ENCODE results near the gene TEDDM1.

Gene TEDDM1

DNA sequence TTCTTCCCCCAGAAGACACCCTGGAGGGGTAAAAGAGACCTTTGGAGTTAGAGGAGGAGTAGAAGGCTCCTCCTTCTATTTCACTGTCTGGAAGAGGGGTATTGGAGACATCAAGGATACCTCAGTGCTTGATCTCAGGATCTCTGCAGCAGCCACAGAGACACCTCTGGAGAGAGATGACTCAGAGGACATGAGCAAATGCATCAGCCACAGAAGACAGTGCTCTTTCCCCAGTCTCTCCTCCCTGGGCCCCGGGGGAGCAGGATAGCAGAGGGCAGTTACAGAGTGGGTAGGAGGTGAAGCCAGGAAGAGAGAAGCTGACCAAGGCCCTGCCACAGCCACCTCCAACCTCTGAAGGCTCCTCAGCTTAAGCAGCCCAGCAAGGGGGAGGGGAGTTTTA, 15.3 kb upstream of the TEDDM1 start:
- H3K4me1 Mint-ChIP-seq (ENCODE audit: low read depth): peaks cover 7% of the 10 kb centered on the region

DNA sequence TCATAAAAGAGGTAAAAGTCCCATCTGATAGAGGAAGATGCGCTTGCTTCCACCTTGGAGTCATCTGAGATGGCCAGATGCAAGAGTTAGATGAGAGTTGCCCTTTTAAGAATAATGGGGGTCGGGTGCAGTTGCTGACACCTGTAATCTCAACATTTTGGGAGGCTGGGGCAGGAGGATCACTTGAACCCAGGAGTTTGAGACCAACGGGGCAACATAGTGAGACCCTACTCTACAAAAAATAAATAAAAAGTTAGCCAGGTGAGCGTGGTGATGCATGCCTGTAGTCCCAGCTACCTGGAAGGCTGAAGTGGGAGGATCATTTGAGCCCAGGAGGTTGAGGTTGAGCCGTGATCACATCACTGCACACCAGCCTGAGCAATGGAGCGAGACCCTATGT, 13.5 kb upstream of the TEDDM1 start:
- no peaks in the 10 kb centered on the region for H3K36me3 Mint-ChIP-seq (ENCODE audit: low read depth)
- no peak overlapping the region for H3K27ac Mint-ChIP-seq
- no peak overlapping the region for H3K4me3 Mint-ChIP-seq
- peaks cover 7% of the 10 kb centered on the region for H3K4me1 Mint-ChIP-seq (ENCODE audit: low read depth)
- no peaks in the 10 kb centered on the region for H3K9me3 Mint-ChIP-seq
- H3K27me3 Mint-ChIP-seq (ENCODE audit: low read depth): peaks cover 30% of the 10 kb centered on the region

More for the DNA sequence above, 15.3 kb upstream of the TEDDM1 start:
- no peaks in the 10 kb centered on the region for H3K36me3 Mint-ChIP-seq (ENCODE audit: low read depth)
- no peak overlapping the region for H3K4me3 Mint-ChIP-seq
- peaks cover 26% of the 10 kb centered on the region for H3K27me3 Mint-ChIP-seq (ENCODE audit: low read depth)
- H3K27ac Mint-ChIP-seq: no peak overlapping the region
- H3K9me3 Mint-ChIP-seq: no peaks in the 10 kb centered on the region

DNA sequence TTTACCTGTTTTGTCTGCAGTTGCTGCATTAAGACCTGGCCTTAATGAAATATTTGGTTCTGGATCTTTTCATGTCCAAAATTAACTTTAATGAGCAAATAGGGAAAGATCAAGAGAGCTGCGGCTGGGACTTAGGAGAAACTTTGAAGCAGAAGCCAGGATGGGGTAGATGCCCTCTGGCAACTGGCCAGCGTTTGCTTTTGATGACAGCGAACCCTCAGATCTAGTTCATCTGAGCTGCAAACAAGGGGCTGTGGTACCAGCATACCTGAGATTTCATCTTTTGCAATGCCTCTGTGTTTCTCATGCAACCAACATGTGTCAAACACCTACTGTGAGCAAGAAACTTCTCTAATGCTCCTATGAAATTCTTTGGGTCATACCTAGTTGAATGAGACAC, 13.0 kb upstream of the TEDDM1 start:
- Mint-ChIP-seq H3K27ac (no peak overlapping the region), H3K9me3 (no peaks in the 10 kb centered on the region), H3K4me3 (no peak overlapping the region), H3K27me3 (ENCODE audit: low read depth) (peaks cover 31% of the 10 kb centered on the region), H3K36me3 (ENCODE audit: low read depth) (no peaks in the 10 kb centered on the region), H3K4me1 (ENCODE audit: low read depth) (peaks cover 7% of the 10 kb centered on the region)

DNA sequence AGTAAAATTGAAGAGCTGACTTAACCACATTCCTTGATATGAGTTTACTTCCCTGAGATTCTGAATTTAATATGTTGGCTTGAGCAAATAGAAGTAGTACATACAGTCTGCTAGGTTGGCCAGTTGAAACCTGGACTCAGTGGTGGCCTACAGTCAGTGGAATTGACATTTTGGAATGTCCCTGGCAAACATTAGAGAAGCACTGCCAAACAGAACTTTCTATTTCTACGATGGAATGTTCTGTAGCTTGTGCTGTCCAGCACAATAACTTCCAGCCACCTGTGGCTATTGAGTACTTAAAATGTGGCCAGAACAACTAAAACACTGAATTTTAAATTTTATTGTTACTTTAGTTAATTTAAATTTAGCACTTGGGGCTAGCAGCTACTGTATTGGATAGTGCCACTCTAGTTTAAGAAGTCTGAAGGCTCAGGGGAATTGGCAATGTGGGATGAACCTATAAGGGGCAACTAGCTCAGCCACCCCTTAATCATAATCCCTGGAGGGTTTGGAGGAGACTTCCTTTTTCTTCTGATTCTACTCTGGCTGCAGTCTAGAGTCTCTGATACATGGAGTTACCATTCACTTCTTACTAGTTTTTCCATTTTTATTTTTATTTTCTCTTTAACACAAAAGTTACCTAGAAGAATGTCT, 10.3 kb upstream of the TEDDM1 start:
- Mint-ChIP-seq H3K4me1 (ENCODE audit: low read depth) (no peaks in the 10 kb centered on the region), H3K27ac (no peak overlapping the region), H3K36me3 (ENCODE audit: low read depth) (no peaks in the 10 kb centered on the region), H3K9me3 (peaks cover under 1% of the 10 kb centered on the region), H3K4me3 (no peak overlapping the region), H3K27me3 (ENCODE audit: low read depth) (peaks cover 36% of the 10 kb centered on the region)

DNA sequence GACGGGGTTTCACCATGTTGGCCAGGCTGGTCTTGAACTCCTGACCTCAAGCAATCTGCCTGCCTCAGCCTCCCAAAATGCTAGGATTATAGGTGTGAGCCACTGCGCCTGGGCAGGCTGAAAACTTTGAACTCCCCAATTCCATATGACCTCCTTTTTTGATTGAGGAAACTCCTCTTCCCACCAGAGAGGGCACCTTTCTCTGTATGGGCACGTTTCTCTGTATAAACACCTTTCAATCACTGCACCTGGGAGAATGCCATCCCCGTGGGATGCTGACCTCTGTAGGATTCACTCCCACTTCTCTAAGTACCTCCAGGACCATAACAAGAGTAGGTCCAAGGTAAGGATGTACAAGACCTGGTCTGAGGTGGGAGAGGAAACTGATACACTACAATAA, 9.7 kb upstream of the TEDDM1 start:
- Mint-ChIP-seq H3K36me3 (ENCODE audit: low read depth) (no peaks in the 10 kb centered on the region), H3K4me3 (no peak overlapping the region), H3K4me1 (ENCODE audit: low read depth) (no peaks in the 10 kb centered on the region), H3K27me3 (ENCODE audit: low read depth) (peaks cover 38% of the 10 kb centered on the region), H3K9me3 (peaks cover 6% of the 10 kb centered on the region), H3K27ac (no peak overlapping the region)

DNA sequence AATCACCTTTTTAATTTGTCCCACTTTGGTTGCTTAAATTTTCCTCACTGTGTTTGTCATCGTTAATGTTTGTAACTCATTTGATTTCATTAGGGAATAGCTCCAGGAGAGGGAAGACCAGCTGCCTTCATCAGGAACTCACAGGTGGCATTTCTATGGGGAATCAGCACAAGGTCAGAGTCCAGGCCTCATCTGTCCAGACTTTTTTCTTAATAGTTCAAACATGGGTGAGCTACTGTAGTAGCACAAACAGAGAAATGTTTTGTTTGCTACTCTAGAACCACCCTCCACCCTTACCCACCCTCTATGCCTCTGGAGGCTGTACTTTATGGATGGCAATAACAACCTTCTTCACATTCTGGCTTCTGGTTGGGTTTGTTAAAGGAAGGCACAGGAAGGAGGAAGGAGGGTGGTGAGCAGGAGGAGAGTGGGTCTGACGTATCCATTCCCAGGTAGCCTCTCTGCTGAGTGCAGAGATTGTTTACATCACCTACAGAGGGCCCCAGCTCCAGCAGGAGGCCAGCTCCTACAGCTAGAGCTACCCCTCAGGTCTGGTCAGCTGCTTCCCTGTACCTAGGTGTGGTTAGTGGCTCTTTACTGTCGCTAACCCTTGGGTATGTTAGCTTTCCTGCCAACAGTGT, 8.1 kb upstream of the TEDDM1 start:
- Mint-ChIP-seq H3K9me3 (peaks cover 6% of the 10 kb centered on the region), H3K27me3 (ENCODE audit: low read depth) (peaks cover 35% of the 10 kb centered on the region), H3K36me3 (ENCODE audit: low read depth) (no peaks in the 10 kb centered on the region), H3K4me3 (no peak overlapping the region), H3K4me1 (ENCODE audit: low read depth) (no peaks in the 10 kb centered on the region), H3K27ac (no peak overlapping the region)

DNA sequence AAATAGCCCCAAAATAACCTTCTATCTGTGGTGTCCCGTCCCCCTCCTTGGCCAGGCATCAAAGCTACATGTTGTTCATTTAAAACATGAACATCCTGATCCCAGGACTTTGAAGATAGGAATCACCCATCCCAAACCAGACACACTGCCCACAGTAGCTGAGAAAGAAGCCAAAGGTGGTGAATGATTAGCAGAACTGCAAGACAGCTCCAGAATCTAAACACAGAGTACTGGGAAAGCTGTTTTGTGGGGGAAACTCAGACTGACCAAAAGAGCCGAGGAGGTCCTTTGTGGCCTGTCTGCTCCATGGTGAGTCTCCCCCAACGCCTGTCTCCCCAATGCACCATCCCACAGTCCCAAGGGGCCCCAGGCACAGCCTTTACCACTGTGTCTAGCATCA, 7.3 kb upstream of the TEDDM1 start:
- H3K36me3 Mint-ChIP-seq (ENCODE audit: low read depth): no peaks in the 10 kb centered on the region
- H3K4me3 Mint-ChIP-seq: no peak overlapping the region
- peaks cover 6% of the 10 kb centered on the region for H3K9me3 Mint-ChIP-seq
- H3K27me3 Mint-ChIP-seq (ENCODE audit: low read depth): peaks cover 39% of the 10 kb centered on the region
- H3K27ac Mint-ChIP-seq: no peak overlapping the region
- no peaks in the 10 kb centered on the region for H3K4me1 Mint-ChIP-seq (ENCODE audit: low read depth)

DNA sequence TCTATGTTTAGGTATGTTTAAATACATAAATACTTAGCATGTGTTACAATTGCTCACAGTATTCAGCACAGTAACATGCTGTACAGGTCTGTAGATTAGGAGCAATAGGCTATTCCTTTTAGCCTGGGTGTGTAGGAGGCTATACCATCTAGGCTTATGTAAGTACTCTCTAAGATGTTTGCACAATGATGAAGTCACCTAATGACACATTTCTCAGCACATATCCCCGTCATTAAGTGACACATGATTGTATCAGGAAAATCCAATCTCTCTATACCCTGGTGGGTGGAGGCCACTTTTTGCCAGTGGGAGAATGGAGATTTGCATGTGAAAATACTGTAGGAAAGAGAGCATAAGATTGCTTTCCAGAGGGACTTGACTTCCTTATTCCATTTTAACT, 5.5 kb upstream of the TEDDM1 start:
- no peak overlapping the region for H3K27ac Mint-ChIP-seq
- no peak overlapping the region for H3K4me3 Mint-ChIP-seq
- H3K27me3 Mint-ChIP-seq (ENCODE audit: low read depth): peaks cover 39% of the 10 kb centered on the region

DNA sequence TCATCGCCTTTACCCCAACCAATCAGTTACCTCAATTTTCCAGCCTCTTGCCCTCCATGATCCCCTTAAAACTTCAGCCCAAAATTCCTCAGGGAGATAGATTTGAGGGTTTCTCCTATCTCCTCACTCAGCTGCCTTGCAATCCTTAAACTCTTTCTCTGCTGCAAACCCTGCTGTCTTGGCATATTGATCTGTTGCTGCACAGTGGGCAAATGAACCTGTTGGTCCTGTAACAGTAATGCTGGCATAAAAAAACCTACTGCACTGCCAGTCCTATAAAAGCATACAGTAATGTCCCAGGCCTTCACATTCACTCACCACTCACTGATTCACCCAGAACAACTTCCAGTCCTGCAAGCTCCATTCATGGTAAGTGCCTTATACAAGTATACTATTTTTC, 5.1 kb upstream of the TEDDM1 start:
- peaks cover 6% of the 10 kb centered on the region for H3K9me3 Mint-ChIP-seq
- H3K27me3 Mint-ChIP-seq (ENCODE audit: low read depth): peaks cover 39% of the 10 kb centered on the region
- H3K4me1 Mint-ChIP-seq (ENCODE audit: low read depth): no peaks in the 10 kb centered on the region

More for the DNA sequence above, 5.5 kb upstream of the TEDDM1 start:
- H3K9me3 Mint-ChIP-seq: peaks cover 6% of the 10 kb centered on the region
- H3K36me3 Mint-ChIP-seq (ENCODE audit: low read depth): no peaks in the 10 kb centered on the region
- H3K4me1 Mint-ChIP-seq (ENCODE audit: low read depth): no peaks in the 10 kb centered on the region

DNA sequence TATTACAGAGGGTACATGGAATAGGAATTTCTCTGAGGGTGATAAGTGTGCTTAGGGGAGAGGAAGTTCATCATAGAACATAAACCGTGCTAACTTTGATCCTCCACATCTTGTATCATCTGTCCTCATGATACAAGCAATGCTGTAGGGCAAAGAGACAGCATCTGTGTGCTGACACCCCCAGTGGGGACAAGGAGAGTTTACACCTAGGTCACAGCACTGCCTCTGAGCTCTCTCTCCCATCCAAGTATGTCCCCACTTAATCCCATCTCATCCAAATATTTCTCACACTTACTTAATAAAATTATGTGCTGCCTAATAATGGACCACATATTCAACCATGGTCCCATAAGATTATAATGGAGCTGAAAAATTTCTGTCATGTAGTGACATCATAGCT, 4.3 kb upstream of the TEDDM1 start:
- Mint-ChIP-seq H3K4me1 (ENCODE audit: low read depth) (no peaks in the 10 kb centered on the region), H3K4me3 (no peak overlapping the region), H3K36me3 (ENCODE audit: low read depth) (no peaks in the 10 kb centered on the region), H3K9me3 (peaks cover 6% of the 10 kb centered on the region), H3K27me3 (ENCODE audit: low read depth) (peaks cover 39% of the 10 kb centered on the region), H3K27ac (no peak overlapping the region)

More for the DNA sequence above, 5.1 kb upstream of the TEDDM1 start:
- Mint-ChIP-seq H3K36me3 (ENCODE audit: low read depth) (no peaks in the 10 kb centered on the region), H3K4me3 (no peak overlapping the region), H3K27ac (no peak overlapping the region)

DNA sequence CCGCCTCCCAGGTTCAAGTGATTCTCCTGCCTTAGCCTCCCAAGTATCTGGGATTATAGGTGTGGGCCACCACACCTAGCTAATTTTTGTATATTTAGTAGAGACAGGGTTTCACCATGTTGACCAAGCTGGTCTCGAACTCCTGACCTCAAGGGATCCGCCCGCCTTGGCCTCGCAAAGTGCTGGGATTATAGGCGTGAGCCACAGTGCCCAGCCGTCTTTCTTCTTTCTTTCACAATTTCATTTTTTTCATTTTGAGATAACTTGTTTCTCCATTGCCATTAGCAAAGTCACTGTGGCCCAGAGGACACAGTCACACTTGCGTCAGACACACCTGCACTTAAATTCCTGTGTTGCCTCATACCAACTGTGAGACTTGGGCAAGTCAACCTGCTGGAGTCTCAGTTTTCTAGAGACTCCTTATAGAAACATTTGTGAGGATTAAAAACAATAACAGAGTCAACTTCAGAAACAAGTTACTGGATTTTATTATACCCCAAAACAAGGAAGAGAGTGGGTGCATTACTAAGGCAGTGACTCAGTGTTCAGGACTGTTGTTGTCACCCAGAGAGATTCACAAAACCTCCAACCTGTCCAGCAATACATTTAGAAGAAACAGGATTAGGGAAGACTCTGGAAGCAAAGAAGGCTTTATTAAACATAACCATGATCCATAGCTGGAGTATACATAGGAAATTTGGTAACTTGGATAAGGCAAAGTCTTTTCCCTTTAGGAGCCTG, 2.6 kb downstream of the TEDDM1 start:
- Mint-ChIP-seq H3K4me1 (ENCODE audit: low read depth) (peaks cover 15% of the 10 kb centered on the region), H3K27me3 (ENCODE audit: low read depth) (peaks cover 19% of the 10 kb centered on the region), H3K4me3 (no peak overlapping the region), H3K36me3 (ENCODE audit: low read depth) (peaks cover 5% of the 10 kb centered on the region), H3K9me3 (no peaks in the 10 kb centered on the region), H3K27ac (no peak overlapping the region)

DNA sequence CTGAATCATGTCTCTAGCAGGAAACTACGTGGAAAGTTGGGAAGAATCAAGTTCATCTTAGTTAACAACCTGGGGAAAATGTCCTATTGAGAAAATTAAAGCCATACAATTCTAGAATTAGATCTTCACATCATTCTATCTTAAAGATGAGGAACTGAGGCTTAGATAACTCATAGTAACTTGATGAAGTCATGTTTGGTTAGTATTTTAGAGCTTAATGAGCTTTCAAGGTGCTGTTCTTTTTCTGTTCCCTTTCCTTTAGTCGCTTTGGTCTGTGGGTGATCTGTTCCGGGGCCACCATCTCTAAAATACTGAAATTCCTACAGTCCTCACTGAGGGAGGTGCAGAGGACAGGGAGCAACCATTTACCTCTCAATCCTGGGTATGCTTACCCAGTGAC, 4.6 kb downstream of the TEDDM1 start:
- peaks cover 6% of the 10 kb centered on the region for H3K36me3 Mint-ChIP-seq (ENCODE audit: low read depth)
- peaks cover 19% of the 10 kb centered on the region for H3K27me3 Mint-ChIP-seq (ENCODE audit: low read depth)
- H3K4me1 Mint-ChIP-seq (ENCODE audit: low read depth): peaks cover 20% of the 10 kb centered on the region

DNA sequence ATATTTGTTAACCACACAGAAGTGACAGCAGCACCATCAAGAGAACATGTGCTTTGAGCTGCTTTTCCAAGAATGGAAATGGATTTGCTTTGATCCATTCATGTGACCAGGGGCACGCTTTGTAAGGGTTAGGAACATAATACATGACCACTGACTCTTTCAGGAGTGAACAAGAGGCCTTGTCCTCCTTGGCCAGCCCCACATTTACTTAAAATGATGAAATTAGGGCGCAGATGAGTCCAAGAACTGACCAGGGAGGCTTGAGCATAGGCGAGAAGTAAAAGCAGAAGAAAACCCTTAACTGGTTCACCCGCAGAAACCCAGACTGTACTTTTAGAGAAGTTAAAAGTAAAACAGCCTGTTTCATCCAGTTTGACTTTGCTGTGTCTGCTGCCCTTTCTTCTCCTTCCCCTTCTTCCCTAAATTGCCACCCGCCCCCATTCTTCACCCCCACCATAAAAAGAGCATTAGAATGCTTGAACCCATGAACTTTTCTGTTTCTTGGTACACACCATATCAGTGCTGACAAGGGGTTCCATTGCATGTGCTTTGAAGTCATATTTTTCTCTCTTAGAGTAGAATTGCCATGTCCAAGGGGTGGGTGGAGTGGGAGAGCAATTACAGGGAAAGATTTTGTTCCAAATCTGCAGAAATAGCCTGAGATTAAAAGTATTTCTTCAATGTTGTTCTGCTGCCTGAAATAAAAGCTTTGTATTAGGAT, 6.3 kb downstream of the TEDDM1 start:
- Mint-ChIP-seq H3K4me1 (ENCODE audit: low read depth) (peaks cover 32% of the 10 kb centered on the region), H3K36me3 (ENCODE audit: low read depth) (peaks cover 17% of the 10 kb centered on the region), H3K4me3 (no peak overlapping the region), H3K27ac (no peak overlapping the region), H3K9me3 (no peaks in the 10 kb centered on the region), H3K27me3 (ENCODE audit: low read depth) (peaks cover 19% of the 10 kb centered on the region)

More for the DNA sequence above, 4.6 kb downstream of the TEDDM1 start:
- Mint-ChIP-seq H3K4me3 (no peak overlapping the region), H3K9me3 (no peaks in the 10 kb centered on the region), H3K27ac (no peak overlapping the region)

Measured in T-helper 1 cell treated with Interleukin-12 subunit alpha and Interleukin-12 subunit beta and Interleukin-4 antibody, amounts not matched to agents 30 μg/mL and 1 μg/mL, for 36 hours (primary cell).